ENCODE data around the gene INPP1.
"Not testable (repeated sequence)": the region's sequence is repeated elsewhere in the genome, so short reads cannot be mapped to it uniquely, and the experiment has no call there.

Gene INPP1

GRCh38 chr2:190333928-190334327 lies 9.5 kb upstream of the INPP1 start:
- Histone ChIP-seq H3K9me3 (ENCODE audit: control insufficient read depth in 2 of 2, low read length in 2 of 2) (no peaks in the 10 kb centered on the region), H3K4me3 (ENCODE audit: low read length in 2 of 2) (no peak overlapping the region), H3K36me3 (ENCODE audit: control insufficient read depth in 2 of 2, insufficient read depth in 2 of 2, low read length in 2 of 2) (no peaks in the 10 kb centered on the region), H3K27me3 (ENCODE audit: control insufficient read depth in 1 of 2, insufficient read depth in 2 of 2, low read length in 2 of 2) (no peaks in the 10 kb centered on the region), H3K4me1 (ENCODE audit: control insufficient read depth, insufficient read depth, low read length) (no peaks in the 10 kb centered on the region), H3K27ac (ENCODE audit: low read length) (no peak overlapping the region), H3K9ac (ENCODE audit: low read length in 2 of 2) (no peak overlapping the region)

GRCh38 chr2:190334479-190335224 lies 8.7 kb upstream of the INPP1 start:
- H3K4me1 ChIP-seq (ENCODE audit: control insufficient read depth, insufficient read depth, low read length): no peaks in the 10 kb centered on the region
- no peaks in the 10 kb centered on the region for H3K27me3 ChIP-seq (ENCODE audit: control insufficient read depth in 1 of 2, insufficient read depth in 2 of 2, low read length in 2 of 2)

GRCh38 chr2:190335225-190335559 lies 8.2 kb upstream of the INPP1 start:
- Histone ChIP-seq H3K27ac (ENCODE audit: low read length) (no peak overlapping the region), H3K27me3 (ENCODE audit: control insufficient read depth in 1 of 2, insufficient read depth in 2 of 2, low read length in 2 of 2) (no peaks in the 10 kb centered on the region), H3K4me1 (ENCODE audit: control insufficient read depth, insufficient read depth, low read length) (no peaks in the 10 kb centered on the region), H3K4me3 (ENCODE audit: low read length in 2 of 2) (no peak overlapping the region), H3K9me3 (ENCODE audit: control insufficient read depth in 2 of 2, low read length in 2 of 2) (no peaks in the 10 kb centered on the region), H3K36me3 (ENCODE audit: control insufficient read depth in 2 of 2, insufficient read depth in 2 of 2, low read length in 2 of 2) (no peaks in the 10 kb centered on the region), H3K9ac (ENCODE audit: low read length in 2 of 2) (no peak overlapping the region)

More at GRCh38 chr2:190334479-190335224, 8.7 kb upstream of the INPP1 start:
- no peaks in the 10 kb centered on the region for H3K9me3 ChIP-seq (ENCODE audit: control insufficient read depth in 2 of 2, low read length in 2 of 2)
- H3K27ac ChIP-seq (ENCODE audit: low read length): no peak overlapping the region
- no peaks in the 10 kb centered on the region for H3K36me3 ChIP-seq (ENCODE audit: control insufficient read depth in 2 of 2, insufficient read depth in 2 of 2, low read length in 2 of 2)
- no peak overlapping the region for H3K9ac ChIP-seq (ENCODE audit: low read length in 2 of 2)
- H3K4me3 ChIP-seq (ENCODE audit: low read length in 2 of 2): no peak overlapping the region

- not testable (repeated sequence) for H3K9ac ChIP-seq (ENCODE audit: low read length in 2 of 2); H3K27ac ChIP-seq (ENCODE audit: low read length); H3K36me3 ChIP-seq (ENCODE audit: control insufficient read depth in 2 of 2, insufficient read depth in 2 of 2, low read length in 2 of 2); H3K27me3 ChIP-seq (ENCODE audit: control insufficient read depth in 1 of 2, insufficient read depth in 2 of 2, low read length in 2 of 2); H3K9me3 ChIP-seq (ENCODE audit: control insufficient read depth in 2 of 2, low read length in 2 of 2); H3K4me3 ChIP-seq (ENCODE audit: low read length in 2 of 2); H3K4me1 ChIP-seq (ENCODE audit: control insufficient read depth, insufficient read depth, low read length)
Observed at GRCh38 chr2:190335584-190335983, 7.8 kb upstream of the INPP1 start.

- Histone ChIP-seq H3K36me3 (ENCODE audit: control insufficient read depth in 2 of 2, insufficient read depth in 2 of 2, low read length in 2 of 2) (no peaks in the 10 kb centered on the region), H3K4me1 (ENCODE audit: control insufficient read depth, insufficient read depth, low read length) (no peaks in the 10 kb centered on the region), H3K27me3 (ENCODE audit: control insufficient read depth in 1 of 2, insufficient read depth in 2 of 2, low read length in 2 of 2) (no peaks in the 10 kb centered on the region), H3K9me3 (ENCODE audit: control insufficient read depth in 2 of 2, low read length in 2 of 2) (no peaks in the 10 kb centered on the region), H3K4me3 (ENCODE audit: low read length in 2 of 2) (no peak overlapping the region), H3K9ac (ENCODE audit: low read length in 2 of 2) (no peak overlapping the region), H3K27ac (ENCODE audit: low read length) (no peak overlapping the region)
Observed at GRCh38 chr2:190336420-190336819, 7.0 kb upstream of the INPP1 start.

- Histone ChIP-seq H3K4me3 (ENCODE audit: low read length in 2 of 2) (no peak overlapping the region), H3K27ac (ENCODE audit: low read length) (no peak overlapping the region), H3K36me3 (ENCODE audit: control insufficient read depth in 2 of 2, insufficient read depth in 2 of 2, low read length in 2 of 2) (no peaks in the 10 kb centered on the region), H3K27me3 (ENCODE audit: control insufficient read depth in 1 of 2, insufficient read depth in 2 of 2, low read length in 2 of 2) (no peaks in the 10 kb centered on the region), H3K9me3 (ENCODE audit: control insufficient read depth in 2 of 2, low read length in 2 of 2) (no peaks in the 10 kb centered on the region), H3K9ac (ENCODE audit: low read length in 2 of 2) (no peak overlapping the region), H3K4me1 (ENCODE audit: control insufficient read depth, insufficient read depth, low read length) (peaks cover 8% of the 10 kb centered on the region)
Observed at GRCh38 chr2:190338453-190338852, 4.9 kb upstream of the INPP1 start.

- Histone ChIP-seq H3K36me3 (ENCODE audit: control insufficient read depth in 2 of 2, insufficient read depth in 2 of 2, low read length in 2 of 2) (no peaks in the 10 kb centered on the region), H3K4me3 (ENCODE audit: low read length in 2 of 2) (no peak overlapping the region), H3K27me3 (ENCODE audit: control insufficient read depth in 1 of 2, insufficient read depth in 2 of 2, low read length in 2 of 2) (no peaks in the 10 kb centered on the region), H3K27ac (ENCODE audit: low read length) (no peak overlapping the region), H3K4me1 (ENCODE audit: control insufficient read depth, insufficient read depth, low read length) (peaks cover 10% of the 10 kb centered on the region), H3K9ac (ENCODE audit: low read length in 2 of 2) (no peak overlapping the region), H3K9me3 (ENCODE audit: control insufficient read depth in 2 of 2, low read length in 2 of 2) (no peaks in the 10 kb centered on the region)
Observed at GRCh38 chr2:190339394-190339793, 4.0 kb upstream of the INPP1 start.

GRCh38 chr2:190340369-190340768 lies 3.0 kb upstream of the INPP1 start:
- Histone ChIP-seq H3K4me1 (ENCODE audit: control insufficient read depth, insufficient read depth, low read length) (peaks cover 10% of the 10 kb centered on the region), H3K9me3 (ENCODE audit: control insufficient read depth in 2 of 2, low read length in 2 of 2) (no peaks in the 10 kb centered on the region), H3K9ac (ENCODE audit: low read length in 2 of 2) (no peak overlapping the region), H3K27ac (ENCODE audit: low read length) (no peak overlapping the region), H3K4me3 (ENCODE audit: low read length in 2 of 2) (no peak overlapping the region), H3K36me3 (ENCODE audit: control insufficient read depth in 2 of 2, insufficient read depth in 2 of 2, low read length in 2 of 2) (no peaks in the 10 kb centered on the region), H3K27me3 (ENCODE audit: control insufficient read depth in 1 of 2, insufficient read depth in 2 of 2, low read length in 2 of 2) (no peaks in the 10 kb centered on the region)

GRCh38 chr2:190342611-190343010 lies 778 bp upstream of the INPP1 start:
- H3K4me3 ChIP-seq (ENCODE audit: low read length in 2 of 2): peak overlapping the region in 1 of 2 donors; percentile 36
- no peaks in the 10 kb centered on the region for H3K27me3 ChIP-seq (ENCODE audit: control insufficient read depth in 1 of 2, insufficient read depth in 2 of 2, low read length in 2 of 2)
- H3K9ac ChIP-seq (ENCODE audit: low read length in 2 of 2): no peak overlapping the region
- H3K9me3 ChIP-seq (ENCODE audit: control insufficient read depth in 2 of 2, low read length in 2 of 2): no peaks in the 10 kb centered on the region
- peak overlapping the region; percentile 78 for H3K27ac ChIP-seq (ENCODE audit: low read length)
- peaks cover 10% of the 10 kb centered on the region for H3K4me1 ChIP-seq (ENCODE audit: control insufficient read depth, insufficient read depth, low read length)
- no peaks in the 10 kb centered on the region for H3K36me3 ChIP-seq (ENCODE audit: control insufficient read depth in 2 of 2, insufficient read depth in 2 of 2, low read length in 2 of 2)

- Histone ChIP-seq H3K9me3 (ENCODE audit: control insufficient read depth in 2 of 2, low read length in 2 of 2) (no peaks in the 10 kb centered on the region), H3K4me3 (ENCODE audit: low read length in 2 of 2) (peak overlapping the region; percentile 85 to 94), H3K4me1 (ENCODE audit: control insufficient read depth, insufficient read depth, low read length) (peaks cover 10% of the 10 kb centered on the region), H3K27me3 (ENCODE audit: control insufficient read depth in 1 of 2, insufficient read depth in 2 of 2, low read length in 2 of 2) (no peaks in the 10 kb centered on the region), H3K36me3 (ENCODE audit: control insufficient read depth in 2 of 2, insufficient read depth in 2 of 2, low read length in 2 of 2) (no peaks in the 10 kb centered on the region), H3K9ac (ENCODE audit: low read length in 2 of 2) (peak overlapping the region; percentile 81 to 91), H3K27ac (ENCODE audit: low read length) (peak overlapping the region; percentile 78)
Observed at GRCh38 chr2:190343089-190343535, 277 bp upstream of the INPP1 start.

- H3K27ac ChIP-seq (ENCODE audit: low read length): peak overlapping the region; percentile 78
- H3K27me3 ChIP-seq (ENCODE audit: control insufficient read depth in 1 of 2, insufficient read depth in 2 of 2, low read length in 2 of 2): no peaks in the 10 kb centered on the region
Observed at GRCh38 chr2:190344276-190344827, 963 bp downstream of the INPP1 start.

More at GRCh38 chr2:190344276-190344827, 963 bp downstream of the INPP1 start:
- H3K36me3 ChIP-seq (ENCODE audit: control insufficient read depth in 2 of 2, insufficient read depth in 2 of 2, low read length in 2 of 2): no peaks in the 10 kb centered on the region
- peak overlapping the region; percentile 85 to 94 for H3K4me3 ChIP-seq (ENCODE audit: low read length in 2 of 2)
- H3K9ac ChIP-seq (ENCODE audit: low read length in 2 of 2): peak overlapping the region; percentile 81 to 91
- H3K4me1 ChIP-seq (ENCODE audit: control insufficient read depth, insufficient read depth, low read length): peaks cover 10% of the 10 kb centered on the region
- no peaks in the 10 kb centered on the region for H3K9me3 ChIP-seq (ENCODE audit: control insufficient read depth in 2 of 2, low read length in 2 of 2)

All from stomach smooth muscle (tissue), 2 donors.